H1 (cell line): ENCODE results near the gene MYO15B. TPM values are rescaled to one million over a fixed set of nuclear protein-coding genes. Genes with fewer than 3 reads are reported as not detected.

Source experiments
- CTCF ChIA-PET: fragments of 300-600 bp; sonication (Branson Sonifier 250); formaldehyde crosslinking; loops from one replicate; lab custom pipeline; 2021; ENCODE audit not compliant: partially characterized antibody; lab: Charles Lee
- POLR2A ChIA-PET: fragments of 300-600 bp; sonication (Branson Sonifier 250); formaldehyde crosslinking; loops from one replicate; lab custom pipeline; 2021; ENCODE audit warnings: inconsistent platforms; ENCODE audit not compliant: partially characterized antibody; lab: Charles Lee
- DNase-seq, 2 experiments: peaks; one replicate each; pipeline versions ENCODE4 v3.0.0 to v3.0.0-alpha.2; 2010 to 2022; ENCODE audit warnings: low spot score in 2 of 2, low read depth in 1 of 2, mixed read lengths in 1 of 2
- FAIRE-seq: peaks from 2 replicates; lab custom pipeline; 2011; peaks lifted over from hg19 to GRCh38; lab: Jason Lieb, UNC
- H2AFZ ChIP-seq: 2 replicates; pipeline ENCODE4 v1.8.1; 2012; ENCODE audit warnings: low read length, inconsistent platforms
- H2AK5ac ChIP-seq: 2 replicates; pipeline ENCODE4 v1.6.1; 2013; ENCODE audit warnings: low read depth, low read length
- H2BK120ac ChIP-seq: replicated peaks from 2 replicates; pipeline ENCODE3; 2013; ENCODE audit warnings: low read depth, low read length, inconsistent platforms
- H2BK12ac ChIP-seq: 2 replicates; pipeline ENCODE4 v1.6.1; 2013; ENCODE audit warnings: low read depth, low read length
- H2BK15ac ChIP-seq: 2 replicates; pipeline ENCODE4 v1.6.1; 2013; ENCODE audit warnings: low read length
- H2BK20ac ChIP-seq: 2 replicates; pipeline ENCODE4 v1.6.1; 2013; ENCODE audit warnings: low read length
- H2BK5ac ChIP-seq: 2 replicates; pipeline ENCODE4 v1.6.1; 2013; ENCODE audit warnings: low read depth, low read length
- H3K14ac ChIP-seq: 2 replicates; pipeline ENCODE4 v1.6.1; 2013; ENCODE audit warnings: inconsistent platforms; ENCODE audit not compliant: insufficient read length
- H3K18ac ChIP-seq: 2 replicates; pipeline ENCODE4 v1.6.1; 2013; ENCODE audit warnings: low read length; ENCODE audit errors: extremely low read depth
- H3K23ac ChIP-seq: 2 replicates; pipeline ENCODE4 v1.6.1; 2013; ENCODE audit warnings: inconsistent platforms; ENCODE audit not compliant: insufficient read length
- H3K23me2 ChIP-seq: 2 replicates; pipeline ENCODE4 v1.6.1; 2013; ENCODE audit warnings: low read depth, low read length
- H3K27ac ChIP-seq: 2 replicates; pipeline ENCODE4 v1.6.1; 2011; ENCODE audit warnings: low read depth, low read length, inconsistent platforms
- H3K27me3 ChIP-seq, 4 experiments: replicated peaks in 1 of 4; 1 replicate in 1 of 4; 2 replicates in 3 of 4; pipeline versions ENCODE4 v1.6.1 to v1.8.1; 2011 to 2013; ENCODE audit warnings: low read length in 3 of 4, mild to moderate bottlenecking in 3 of 4, inconsistent platforms in 2 of 4, mixed read lengths in 2 of 4, moderate library complexity in 1 of 4; ENCODE audit not compliant: control insufficient read depth in 3 of 4, insufficient read depth in 3 of 4; ENCODE audit errors: extremely low read depth in 1 of 4
- H3K36me3 ChIP-seq, 4 experiments: 2 replicates each; pipeline versions ENCODE4 v1.6.1 to v1.8.1; 2011 to 2013; ENCODE audit warnings: mild to moderate bottlenecking in 4 of 4, low read length in 3 of 4, moderate library complexity in 2 of 4, control low read depth in 1 of 4, inconsistent platforms in 1 of 4; ENCODE audit not compliant: insufficient read depth in 4 of 4, control insufficient read depth in 2 of 4
- H3K4ac ChIP-seq: replicated peaks from 2 replicates; pipeline ENCODE3; 2013; ENCODE audit warnings: low read length, low read depth, mixed read lengths, inconsistent platforms; ENCODE audit not compliant: insufficient read length
- H3K4me1 ChIP-seq, 4 experiments: replicated peaks in 1 of 4; 1 replicate in 1 of 4; 2 replicates in 3 of 4; pipeline versions ENCODE4 v1.6.1 to v1.8.1; 2011 to 2013; ENCODE audit warnings: low read length in 3 of 4, inconsistent platforms in 2 of 4, mixed read lengths in 1 of 4; ENCODE audit not compliant: insufficient read depth in 4 of 4, control insufficient read depth in 3 of 4
- H3K4me2 ChIP-seq, 2 experiments: 2 replicates each; pipeline versions ENCODE4 v1.6.1 to v1.8.1; 2011 to 2013; ENCODE audit warnings: low read depth in 2 of 2, low read length in 2 of 2, control low read depth in 1 of 2, inconsistent platforms in 1 of 2, mild to moderate bottlenecking in 1 of 2; ENCODE audit not compliant: insufficient read depth in 1 of 2
- H3K4me3 ChIP-seq, 4 experiments: fragments of 200-600, 300-600 bp in 1 of 4; sonication (generic), shearing (Covaris generic), sonication (Bioruptor Twin) in 1 of 4; 2 replicates each; pipeline versions ENCODE4 v1.5.1 to v1.8.1; 2011 to 2016; ENCODE audit warnings: low read length in 4 of 4, low read depth in 3 of 4, control low read depth in 2 of 4, inconsistent platforms in 2 of 4, mild to moderate bottlenecking in 2 of 4, mixed read lengths in 1 of 4, moderate library complexity in 1 of 4; ENCODE audit not compliant: insufficient read depth in 2 of 4; ENCODE audit errors: extremely low read depth in 1 of 4
- H3K56ac ChIP-seq: replicated peaks from 2 replicates; pipeline ENCODE3; 2013; ENCODE audit warnings: low read depth, mild to moderate bottlenecking, mixed read lengths, low read length, inconsistent platforms; ENCODE audit not compliant: insufficient read length
- H3K79me1 ChIP-seq: 2 replicates; pipeline ENCODE4 v1.6.1; 2013; ENCODE audit warnings: low read depth, low read length, control low read depth
- H3K79me2 ChIP-seq, 2 experiments: 2 replicates each; pipeline versions ENCODE4 v1.6.1 to v1.8.1; 2012 to 2013; ENCODE audit warnings: low read length in 2 of 2, mild to moderate bottlenecking in 2 of 2, inconsistent platforms in 1 of 2; ENCODE audit not compliant: insufficient read depth in 2 of 2, control insufficient read depth in 1 of 2
- H3K9ac ChIP-seq, 4 experiments: replicated peaks in 1 of 4; 1 replicate in 1 of 4; 2 replicates in 3 of 4; pipeline versions ENCODE4 v1.6.1 to v1.8.1; 2011 to 2013; ENCODE audit warnings: low read depth in 3 of 4, low read length in 3 of 4, control low read depth in 2 of 4, mild to moderate bottlenecking in 2 of 4, moderate library complexity in 2 of 4, inconsistent platforms in 1 of 4; ENCODE audit errors: extremely low read depth in 1 of 4
- H3K9me3 ChIP-seq, 2 experiments: 2 replicates each; pipeline versions ENCODE4 v1.6.1 to v1.8.1; 2012 to 2013; ENCODE audit warnings: mild to moderate bottlenecking in 2 of 2, moderate library complexity in 2 of 2, control low read depth in 1 of 2, inconsistent platforms in 1 of 2, low read depth in 1 of 2, low read length in 1 of 2, mixed read lengths in 1 of 2; ENCODE audit not compliant: insufficient read depth in 2 of 2
- H4K20me1 ChIP-seq, 2 experiments: replicated peaks in 1 of 2; 2 replicates each; pipeline versions ENCODE3 to v1.8.1; 2011 to 2013; ENCODE audit warnings: inconsistent platforms in 2 of 2, low read length in 2 of 2, mild to moderate bottlenecking in 1 of 2; ENCODE audit not compliant: insufficient read depth in 2 of 2, control insufficient read depth in 1 of 2
- H4K5ac ChIP-seq: 2 replicates; pipeline ENCODE4 v1.6.1; 2013; ENCODE audit warnings: low read length, low read depth, mixed read lengths, inconsistent platforms; ENCODE audit not compliant: insufficient read length
- H4K8ac ChIP-seq: 2 replicates; pipeline ENCODE4 v1.8.0; 2013; ENCODE audit warnings: mild to moderate bottlenecking, moderate library complexity, low read length, inconsistent platforms; ENCODE audit not compliant: insufficient read depth; ENCODE audit errors: extremely low read depth
- H4K91ac ChIP-seq: replicated peaks from 2 replicates; pipeline ENCODE3; 2013; ENCODE audit warnings: low read length, mixed read lengths, inconsistent platforms; ENCODE audit not compliant: insufficient read length
- EP300 ChIP-seq, 2 experiments: IDR thresholded peaks; 1 replicate in 1 of 2; 2 replicates in 1 of 2; pipeline ENCODE4 v1.6.1; 2011 to 2012; ENCODE audit warnings: low read depth in 2 of 2, low read length in 2 of 2, mild to moderate bottlenecking in 2 of 2, borderline replicate concordance in 1 of 2, inconsistent platforms in 1 of 2, moderate library complexity in 1 of 2
- GTF2F1 ChIP-seq: IDR thresholded peaks from 2 replicates; pipeline ENCODE4 v1.6.1; 2012; ENCODE audit warnings: low read depth, low read length, improper control_type of control experiment, borderline replicate concordance
- KDM4A ChIP-seq: IDR thresholded peaks from one replicate; pipeline ENCODE4 v1.7.1; 2012; ENCODE audit warnings: low read depth, mild to moderate bottlenecking, moderate library complexity, low read length, inconsistent platforms; ENCODE audit not compliant: severe bottlenecking
- POLR2A ChIP-seq, 2 experiments: IDR thresholded peaks; 1 replicate in 1 of 2; 2 replicates in 1 of 2; pipeline ENCODE4 v1.6.1; 2011; ENCODE audit warnings: low read depth in 2 of 2, low read length in 2 of 2, mild to moderate bottlenecking in 2 of 2; ENCODE audit errors: control extremely low read depth in 1 of 2
- RAD21 ChIP-seq, 2 experiments: IDR thresholded peaks in 1 of 2; conservative IDR thresholded peaks in 1 of 2; 2 replicates each; pipeline ENCODE4 v1.6.1; 2011; ENCODE audit warnings: low read depth in 2 of 2, low read length in 2 of 2, improper control_type of control experiment in 1 of 2, inconsistent platforms in 1 of 2, mild to moderate bottlenecking in 1 of 2, moderate library complexity in 1 of 2
- RXRA ChIP-seq: IDR thresholded peaks from 2 replicates; pipeline ENCODE4 v1.6.1; 2011; ENCODE audit warnings: low read depth, mild to moderate bottlenecking, low read length, moderate library complexity; ENCODE audit not compliant: insufficient read depth
- SIRT6 ChIP-seq: IDR thresholded peaks from one replicate; pipeline ENCODE4 v1.7.1; 2012; ENCODE audit warnings: low read length, inconsistent platforms
- SRF ChIP-seq: IDR thresholded peaks from 2 replicates; pipeline ENCODE4 v1.6.1; 2011; ENCODE audit warnings: mild to moderate bottlenecking, low read depth, low read length, moderate library complexity
- TAF1 ChIP-seq: IDR thresholded peaks from 2 replicates; pipeline ENCODE4 v1.6.1; 2011; ENCODE audit warnings: mild to moderate bottlenecking, low read depth, low read length
- TAF7 ChIP-seq: optimal IDR thresholded peaks from 2 replicates; pipeline ENCODE3; 2011; ENCODE audit warnings: low read depth, mild to moderate bottlenecking, inconsistent platforms, low read length, moderate library complexity, borderline replicate concordance
- TBP ChIP-seq: IDR thresholded peaks from 2 replicates; pipeline ENCODE4 v1.6.1; 2011; ENCODE audit warnings: low read depth, low read length, improper control_type of control experiment
- ZNF274 ChIP-seq: IDR thresholded peaks from 2 replicates; pipeline ENCODE4 v1.7.0; 2012; ENCODE audit warnings: low read length, borderline replicate concordance; ENCODE audit errors: extremely low read depth
- WGBS, 2 experiments: shearing (Covaris generic) in 1 of 2; methylation state at CpG; one replicate each; pipeline versions ENCODE4 v1.1.6 to v1.1.7; 2013 to 2015; ENCODE audit warnings: low lambda C conversion rate in 2 of 2, mixed read lengths in 2 of 2, inconsistent platforms in 1 of 2, low coverage in 1 of 2, missing lambda C conversion rate in 1 of 2; ENCODE audit not compliant: insufficient replicate concordance in 2 of 2, insufficient coverage in 1 of 2, insufficient read length in 1 of 2; ENCODE audit errors: extremely low coverage in 1 of 2, missing lambda C conversion rate in 1 of 2; 5-methylcytosine and 5-hydroxymethylcytosine counted together
- polyA plus RNA-seq, 7 experiments: library from polyadenylated mRNA; depleted of rRNA in 3 of 7; stranded (reverse) in 5 of 7; unstranded in 2 of 7; fragments of >200 nt in 5 of 7; fragments of 200-250 nt in 2 of 7; gene quantifications; 1 replicate in 5 of 7; 2 replicates in 1 of 7; 4 replicates in 1 of 7; pipeline versions ENCODE4 v1.2.1 to v1.2.3, GENCODE V29; 2011 to 2013; ENCODE audit warnings: missing spikeins in 2 of 7, mixed read lengths in 2 of 7
- total RNA-seq: library from RNA; stranded (reverse); fragmentation: NEBNext Ultra II Directional; extraction: Animal tissue kit (Norgen Biotek cat#: 25700); gene quantifications from 2 replicates; pipeline ENCODE4 v1.2.1, GENCODE V29; 2021

MYO15B gene
- total and polyA plus RNA-seq, 2 of the 8 experiments (the other 6 are each of a cell fraction or from before 2014, with no cell fraction given): 7.1 to 11.2 TPM

DNA sequence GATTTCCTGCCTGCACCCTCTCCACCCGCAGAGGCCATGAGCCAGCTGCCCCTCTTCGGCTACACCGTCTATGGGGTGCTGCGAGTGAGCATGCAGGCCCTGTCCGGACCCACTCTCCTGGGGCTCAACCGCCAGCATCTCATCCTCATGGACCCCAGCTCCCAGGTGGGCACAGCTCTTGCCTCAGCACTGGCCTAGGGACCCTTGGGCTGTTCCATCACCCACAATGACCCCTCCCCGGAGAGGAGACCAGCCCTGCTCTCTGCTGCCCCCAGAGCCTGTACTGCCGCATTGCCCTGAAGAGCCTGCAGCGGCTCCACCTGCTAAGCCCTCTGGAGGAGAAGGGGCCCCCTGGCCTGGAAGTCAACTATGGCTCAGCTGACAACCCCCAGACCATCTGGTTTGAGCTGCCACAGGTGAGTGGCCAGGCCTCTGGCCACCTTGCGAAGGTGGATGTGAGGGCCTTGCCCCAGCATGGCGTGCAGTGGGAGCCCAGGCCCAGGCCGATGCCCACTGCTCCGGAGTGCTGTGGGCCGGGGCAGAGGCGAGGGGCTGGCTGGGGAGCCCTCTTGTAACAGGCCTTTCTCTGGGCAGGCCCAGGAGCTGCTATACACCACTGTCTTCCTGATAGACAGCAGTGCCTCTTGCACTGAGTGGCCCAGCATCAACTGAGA, 38.4 kb downstream of the MYO15B start:
- no peak overlapping the region for H3K4me2 ChIP-seq
- H3K18ac ChIP-seq: peak overlapping the region; percentile 48; the same call in 1 of the 2 replicates
- no peaks in the 10 kb centered on the region; a peak in 2 of 7 replicates for H3K27me3 ChIP-seq
- H3K9me3 ChIP-seq: no peaks in the 10 kb centered on the region
- no peak for FAIRE-seq
- 0 out of 2 replicates have a peak overlapping the region, but pooled peaks have one; percentile 21 for H2BK5ac ChIP-seq
- no peak overlapping the region for H3K9ac ChIP-seq
- H4K8ac ChIP-seq: 0 out of 2 replicates have a peak overlapping the region, but pooled peaks have one; percentile 62
- no peaks in the 10 kb centered on the region for H3K4me1 ChIP-seq
- no peak overlapping the region for H3K4me3 ChIP-seq
- ChIA-PET CTCF (interaction anchor here (0.5 to 59.2 kb wide), 29 partner anchors 7 to 407 kb away, joined by 3 to 2200 read pairs (median 5); partner anchors contain the start of genes ITGB4, RECQL5, SAP30BP and SMIM5), POLR2A (interaction anchor here (0.7 to 2.7 kb wide), 7 partner anchors 9 to 154 kb away, joined by 3 to 10 read pairs (median 4); no protein-coding TSS in a partner anchor)
- no peaks in the 10 kb centered on the region for H3K23me2 ChIP-seq
- no peaks in the 10 kb centered on the region for H4K20me1 ChIP-seq
- H3K14ac ChIP-seq: no peak overlapping the region
- H3K4ac ChIP-seq: no peak overlapping the region
- no peak overlapping the region for H3K27ac ChIP-seq
- no peak overlapping the region for H2BK15ac ChIP-seq
- H2AK5ac ChIP-seq: no peak overlapping the region
- no peak overlapping the region for H2AFZ ChIP-seq
- no peak overlapping the region for H2BK20ac ChIP-seq
- H3K79me2 ChIP-seq: no peaks in the 10 kb centered on the region
- no peak overlapping the region for H3K23ac ChIP-seq
- no peak overlapping the region for H4K91ac ChIP-seq
- H3K36me3 ChIP-seq: 0 out of 8 replicates have a peak, but pooled peaks cover 0 to 3% (median under 1%) of the 10 kb centered on the region in 4 experiments
- no peak overlapping the region for H2BK120ac ChIP-seq
- H2BK12ac ChIP-seq: no peak overlapping the region
- DNase-seq: peak in 1 of 2 experiments; percentile 88
- 76% methylated on average over 15 of the region's 15 CpGs; no CpG with 5 or more reads in 1 of the 2 experiments for WGBS, 2 experiments
- no peak overlapping the region for H4K5ac ChIP-seq
- H3K56ac ChIP-seq: no peak overlapping the region
- no peaks in the 10 kb centered on the region for H3K79me1 ChIP-seq
- TF ChIP-seq RAD21 (IDR thresholded peaks at IDR 0.05 in 1 of 2, conservative IDR thresholded peaks at IDR 0.05 in 1 of 2; ENCODE audit: low read depth in 2 of 2, low read length in 2 of 2) (peak; percentile 22 to 50; a peak in 3 of 4 replicates), TAF7 (no peak), POLR2A (IDR thresholded peaks at IDR 0.05; ENCODE audit: control extremely low read depth in 1 of 2, low read depth in 2 of 2, low read length in 2 of 2) (0 out of 3 replicates have a peak, but pooled peaks of 1 of the 2 experiments have one; percentile 33), KDM4A (no peak), EP300 (IDR thresholded peaks at IDR 0.05; ENCODE audit: borderline replicate concordance in 1 of 2, low read depth in 2 of 2, low read length in 2 of 2) (no peak), SRF (no peak), GTF2F1 (no peak), ZNF274 (no peak), TBP (no peak), RXRA (0 out of 2 replicates have a peak, but pooled peaks have one; percentile 38), SIRT6 (no peak), TAF1 (no peak)
